ENCODE results near the gene ISG20. TPM values are rescaled to one million over a fixed set of nuclear protein-coding genes. Genes with fewer than 3 reads are reported as not detected.

ISG20 gene
- total and polyA plus RNA-seq, 9 donors = 0.35 to 1.8 (median 0.71) TPM

- no peak overlapping the region for H3K27ac ChIP-seq (ENCODE audit: low read length)
- no peaks in the 10 kb centered on the region for H3K36me3 ChIP-seq (ENCODE audit: control insufficient read depth, insufficient read depth, low read length)
- no peak for DNase-seq
- no peaks in the 10 kb centered on the region for H3K9me3 ChIP-seq (replicated peaks; ENCODE audit: control insufficient read depth, low read depth, low read length)
- H3K4me3 ChIP-seq (ENCODE audit: low read length) = no peak overlapping the region
- H3K27me3 ChIP-seq (ENCODE audit: control insufficient read depth, insufficient read depth, low read length) = peaks cover 35% of the 10 kb centered on the region
- H3K4me1 ChIP-seq (ENCODE audit: control insufficient read depth, insufficient read depth, low read length) = peaks cover 17% of the 10 kb centered on the region
- WGBS (ENCODE audit: insufficient coverage) = no CpG with 5 or more reads among the region's 4 CpGs
Observed at GRCh38 chr15:88608607-88609181, 30.1 kb upstream of the ISG20 start.

- H3K4me1 ChIP-seq (ENCODE audit: control insufficient read depth, insufficient read depth, low read length) = peaks cover 15% of the 10 kb centered on the region
- no peak overlapping the region for H3K4me3 ChIP-seq (ENCODE audit: low read length)
- no peak for DNase-seq
- H3K36me3 ChIP-seq (ENCODE audit: control insufficient read depth, insufficient read depth, low read length) = no peaks in the 10 kb centered on the region
- H3K27me3 ChIP-seq (ENCODE audit: control insufficient read depth, insufficient read depth, low read length) = peaks cover 26% of the 10 kb centered on the region
- no CpG with 5 or more reads among the region's 4 CpGs for WGBS (ENCODE audit: insufficient coverage)
- no peak overlapping the region for H3K27ac ChIP-seq (ENCODE audit: low read length)
- H3K9me3 ChIP-seq (replicated peaks; ENCODE audit: control insufficient read depth, low read depth, low read length) = no peaks in the 10 kb centered on the region
Observed at GRCh38 chr15:88609344-88610090, 29.3 kb upstream of the ISG20 start.

- no peak overlapping the region for H3K4me3 ChIP-seq (ENCODE audit: low read length)
- 0% methylated on average over 3 of the region's 4 CpGs for WGBS (ENCODE audit: insufficient coverage)
- H3K27ac ChIP-seq (ENCODE audit: low read length) = no peak overlapping the region
- peaks cover 3% of the 10 kb centered on the region for H3K4me1 ChIP-seq (ENCODE audit: control insufficient read depth, insufficient read depth, low read length)
- H3K27me3 ChIP-seq (ENCODE audit: control insufficient read depth, insufficient read depth, low read length) = peaks cover 14% of the 10 kb centered on the region
- no peaks in the 10 kb centered on the region for H3K36me3 ChIP-seq (ENCODE audit: control insufficient read depth, insufficient read depth, low read length)
- H3K9me3 ChIP-seq (replicated peaks; ENCODE audit: control insufficient read depth, low read depth, low read length) = no peaks in the 10 kb centered on the region
- no peak for DNase-seq
Observed at GRCh38 chr15:88610701-88611231, 28.1 kb upstream of the ISG20 start.

- WGBS (ENCODE audit: insufficient coverage) = 63% methylated on average over 6 of the region's 7 CpGs
- Histone ChIP-seq H3K36me3 (ENCODE audit: control insufficient read depth, insufficient read depth, low read length) (no peaks in the 10 kb centered on the region), H3K4me1 (ENCODE audit: control insufficient read depth, insufficient read depth, low read length) (no peaks in the 10 kb centered on the region), H3K27me3 (ENCODE audit: control insufficient read depth, insufficient read depth, low read length) (peaks cover 2% of the 10 kb centered on the region), H3K27ac (ENCODE audit: low read length) (no peak overlapping the region), H3K9me3 (replicated peaks; ENCODE audit: control insufficient read depth, low read depth, low read length) (no peaks in the 10 kb centered on the region), H3K4me3 (ENCODE audit: low read length) (no peak overlapping the region)
- no peak for DNase-seq
Observed at GRCh38 chr15:88612186-88612796, 26.5 kb upstream of the ISG20 start.

GRCh38 chr15:88613074-88613944 lies 25.5 kb upstream of the ISG20 start:
- no peak overlapping the region for H3K27ac ChIP-seq (ENCODE audit: low read length)
- H3K9me3 ChIP-seq (replicated peaks; ENCODE audit: control insufficient read depth, low read depth, low read length) = no peaks in the 10 kb centered on the region
- peaks cover 2% of the 10 kb centered on the region for H3K27me3 ChIP-seq (ENCODE audit: control insufficient read depth, insufficient read depth, low read length)
- no peaks in the 10 kb centered on the region for H3K4me1 ChIP-seq (ENCODE audit: control insufficient read depth, insufficient read depth, low read length)
- DNase-seq = no peak
- 23% methylated on average over 3 of the region's 7 CpGs for WGBS (ENCODE audit: insufficient coverage)
- no peak overlapping the region for H3K4me3 ChIP-seq (ENCODE audit: low read length)
- no peaks in the 10 kb centered on the region for H3K36me3 ChIP-seq (ENCODE audit: control insufficient read depth, insufficient read depth, low read length)

GRCh38 chr15:88615303-88616107 lies 23.3 kb upstream of the ISG20 start:
- DNase-seq = no peak
- no peaks in the 10 kb centered on the region for H3K4me1 ChIP-seq (ENCODE audit: control insufficient read depth, insufficient read depth, low read length)
- WGBS (ENCODE audit: insufficient coverage) = 65% methylated on average over 6 of the region's 11 CpGs
- no peaks in the 10 kb centered on the region for H3K9me3 ChIP-seq (replicated peaks; ENCODE audit: control insufficient read depth, low read depth, low read length)
- H3K4me3 ChIP-seq (ENCODE audit: low read length) = no peak overlapping the region
- no peaks in the 10 kb centered on the region for H3K36me3 ChIP-seq (ENCODE audit: control insufficient read depth, insufficient read depth, low read length)
- H3K27ac ChIP-seq (ENCODE audit: low read length) = no peak overlapping the region
- H3K27me3 ChIP-seq (ENCODE audit: control insufficient read depth, insufficient read depth, low read length) = peaks cover 2% of the 10 kb centered on the region

- WGBS (ENCODE audit: insufficient coverage) = 85% methylated on average over 2 of the region's 4 CpGs
- no peaks in the 10 kb centered on the region for H3K9me3 ChIP-seq (replicated peaks; ENCODE audit: control insufficient read depth, low read depth, low read length)
- no peaks in the 10 kb centered on the region for H3K36me3 ChIP-seq (ENCODE audit: control insufficient read depth, insufficient read depth, low read length)
- DNase-seq = no peak
- no peak overlapping the region for H3K4me3 ChIP-seq (ENCODE audit: low read length)
- peaks cover 2% of the 10 kb centered on the region for H3K27me3 ChIP-seq (ENCODE audit: control insufficient read depth, insufficient read depth, low read length)
- no peak overlapping the region for H3K27ac ChIP-seq (ENCODE audit: low read length)
- peaks cover 4% of the 10 kb centered on the region for H3K4me1 ChIP-seq (ENCODE audit: control insufficient read depth, insufficient read depth, low read length)
Observed at GRCh38 chr15:88616240-88616639, 22.6 kb upstream of the ISG20 start.

GRCh38 chr15:88617031-88617722 lies 21.6 kb upstream of the ISG20 start:
- H3K27ac ChIP-seq (ENCODE audit: low read length) = no peak overlapping the region
- 76% methylated on average over 3 of the region's 10 CpGs for WGBS (ENCODE audit: insufficient coverage)
- H3K27me3 ChIP-seq (ENCODE audit: control insufficient read depth, insufficient read depth, low read length) = peaks cover 2% of the 10 kb centered on the region
- peaks cover 11% of the 10 kb centered on the region for H3K4me1 ChIP-seq (ENCODE audit: control insufficient read depth, insufficient read depth, low read length)
- H3K4me3 ChIP-seq (ENCODE audit: low read length) = no peak overlapping the region
- H3K9me3 ChIP-seq (replicated peaks; ENCODE audit: control insufficient read depth, low read depth, low read length) = no peaks in the 10 kb centered on the region
- H3K36me3 ChIP-seq (ENCODE audit: control insufficient read depth, insufficient read depth, low read length) = no peaks in the 10 kb centered on the region
- no peak for DNase-seq

GRCh38 chr15:88617790-88618189 lies 21.0 kb upstream of the ISG20 start:
- H3K36me3 ChIP-seq (ENCODE audit: control insufficient read depth, insufficient read depth, low read length) = no peaks in the 10 kb centered on the region
- H3K9me3 ChIP-seq (replicated peaks; ENCODE audit: control insufficient read depth, low read depth, low read length) = no peaks in the 10 kb centered on the region
- H3K27me3 ChIP-seq (ENCODE audit: control insufficient read depth, insufficient read depth, low read length) = peaks cover 2% of the 10 kb centered on the region
- WGBS (ENCODE audit: insufficient coverage) = 13% methylated on average over 1 of the region's 1 CpG
- peaks cover 12% of the 10 kb centered on the region for H3K4me1 ChIP-seq (ENCODE audit: control insufficient read depth, insufficient read depth, low read length)
- H3K4me3 ChIP-seq (ENCODE audit: low read length) = no peak overlapping the region
- DNase-seq = no peak
- no peak overlapping the region for H3K27ac ChIP-seq (ENCODE audit: low read length)

Measured in muscle of leg (tissue), 11 donors.